ENCODE measurements around the gene TERT.

DNA sequence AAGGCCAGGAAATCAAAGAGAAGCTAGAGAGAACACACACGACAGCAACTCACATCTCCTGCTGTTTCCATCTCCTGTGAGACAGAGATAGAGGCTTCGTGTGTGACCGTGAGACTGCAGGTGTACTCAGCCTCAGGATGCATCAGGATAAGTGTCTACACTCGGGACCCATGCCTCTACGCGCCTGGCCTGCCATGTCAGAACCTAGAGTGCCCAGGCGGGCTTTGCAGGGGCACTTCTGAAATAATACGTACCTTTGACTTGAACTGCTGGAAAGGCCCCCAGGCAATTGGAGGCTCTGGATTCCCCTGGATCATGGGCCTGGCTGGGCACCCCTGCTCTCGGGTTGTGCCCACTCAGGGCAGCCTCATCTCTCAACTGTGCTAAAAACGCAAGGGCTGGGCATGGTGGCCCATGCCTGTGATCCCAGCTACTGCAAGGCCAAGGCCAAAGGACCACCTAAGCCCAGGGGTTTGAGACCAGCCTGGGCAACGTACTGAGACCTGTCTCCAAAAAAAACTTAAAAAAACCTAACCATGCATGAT, 37.1 kb upstream of the TERT start:
- TF ChIP-seq POLR2A (IDR thresholded peaks at IDR 0.05; ENCODE audit: low read depth, low read length) (no peak), TAF1 (IDR thresholded peaks at IDR 0.05; ENCODE audit: low read depth, low read length) (no peak), POLR2AphosphoS5 (IDR thresholded peaks at IDR 0.05; ENCODE audit: low read depth, low read length) (no peak)
